Peyer's patch (tissue), 4 donors: ENCODE results near the gene EIF2B4.

Experiments used
- POLR2A ChIP-seq, 2 donors: fragments of 450-650 bp; IDR thresholded peaks; one replicate each; pipeline ENCODE4 v1.5.1; 2017; ENCODE audit warnings: antibody characterized with exemption in 2 of 2, mild to moderate bottlenecking in 2 of 2, moderate library complexity in 2 of 2
- TF ChIP-seq, protein P1 (sequence below), 6 experiments: fragments of 450-650 bp in 4 of 6; fragments of 200-600 bp in 2 of 6; sonication (generic) in 1 of 6; IDR thresholded peaks; one replicate each; pipeline ENCODE4 v1.5.1; 2017 to 2019; ENCODE audit warnings: antibody characterized with exemption in 6 of 6, mild to moderate bottlenecking in 3 of 6, moderate library complexity in 1 of 6

DNA sequence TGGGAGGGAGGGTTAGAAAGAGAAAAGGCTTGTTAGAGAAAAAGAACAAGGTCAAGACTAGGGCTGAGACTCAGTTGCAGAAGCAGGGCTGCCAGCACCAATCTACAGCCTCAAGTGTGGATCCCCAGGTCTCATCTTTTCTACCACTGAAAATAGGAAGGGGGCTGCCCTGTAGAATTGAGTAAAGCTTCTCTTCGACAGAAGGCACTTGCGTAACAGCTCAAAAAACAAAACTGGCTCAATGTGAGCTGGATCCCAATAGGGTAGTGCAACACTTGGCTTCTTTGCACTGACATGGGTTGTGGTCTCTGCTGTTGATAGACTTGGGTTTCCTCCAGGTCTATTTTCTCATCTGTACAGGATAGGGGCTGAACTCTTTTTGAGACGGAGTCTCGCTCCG, 45.4 kb downstream of the EIF2B4 start:
- TF ChIP-seq, protein P1, sequence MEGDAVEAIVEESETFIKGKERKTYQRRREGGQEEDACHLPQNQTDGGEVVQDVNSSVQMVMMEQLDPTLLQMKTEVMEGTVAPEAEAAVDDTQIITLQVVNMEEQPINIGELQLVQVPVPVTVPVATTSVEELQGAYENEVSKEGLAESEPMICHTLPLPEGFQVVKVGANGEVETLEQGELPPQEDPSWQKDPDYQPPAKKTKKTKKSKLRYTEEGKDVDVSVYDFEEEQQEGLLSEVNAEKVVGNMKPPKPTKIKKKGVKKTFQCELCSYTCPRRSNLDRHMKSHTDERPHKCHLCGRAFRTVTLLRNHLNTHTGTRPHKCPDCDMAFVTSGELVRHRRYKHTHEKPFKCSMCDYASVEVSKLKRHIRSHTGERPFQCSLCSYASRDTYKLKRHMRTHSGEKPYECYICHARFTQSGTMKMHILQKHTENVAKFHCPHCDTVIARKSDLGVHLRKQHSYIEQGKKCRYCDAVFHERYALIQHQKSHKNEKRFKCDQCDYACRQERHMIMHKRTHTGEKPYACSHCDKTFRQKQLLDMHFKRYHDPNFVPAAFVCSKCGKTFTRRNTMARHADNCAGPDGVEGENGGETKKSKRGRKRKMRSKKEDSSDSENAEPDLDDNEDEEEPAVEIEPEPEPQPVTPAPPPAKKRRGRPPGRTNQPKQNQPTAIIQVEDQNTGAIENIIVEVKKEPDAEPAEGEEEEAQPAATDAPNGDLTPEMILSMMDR (IDR thresholded peaks at IDR 0.05), result no peak
- TF ChIP-seq POLR2A (IDR thresholded peaks at IDR 0.05), result no peak
